ENCODE data around the gene POTEF.
"Not testable (repeated sequence)": the region's sequence is repeated elsewhere in the genome, so short reads cannot be mapped to it uniquely, and the experiment has no call there.

Gene POTEF

DNA sequence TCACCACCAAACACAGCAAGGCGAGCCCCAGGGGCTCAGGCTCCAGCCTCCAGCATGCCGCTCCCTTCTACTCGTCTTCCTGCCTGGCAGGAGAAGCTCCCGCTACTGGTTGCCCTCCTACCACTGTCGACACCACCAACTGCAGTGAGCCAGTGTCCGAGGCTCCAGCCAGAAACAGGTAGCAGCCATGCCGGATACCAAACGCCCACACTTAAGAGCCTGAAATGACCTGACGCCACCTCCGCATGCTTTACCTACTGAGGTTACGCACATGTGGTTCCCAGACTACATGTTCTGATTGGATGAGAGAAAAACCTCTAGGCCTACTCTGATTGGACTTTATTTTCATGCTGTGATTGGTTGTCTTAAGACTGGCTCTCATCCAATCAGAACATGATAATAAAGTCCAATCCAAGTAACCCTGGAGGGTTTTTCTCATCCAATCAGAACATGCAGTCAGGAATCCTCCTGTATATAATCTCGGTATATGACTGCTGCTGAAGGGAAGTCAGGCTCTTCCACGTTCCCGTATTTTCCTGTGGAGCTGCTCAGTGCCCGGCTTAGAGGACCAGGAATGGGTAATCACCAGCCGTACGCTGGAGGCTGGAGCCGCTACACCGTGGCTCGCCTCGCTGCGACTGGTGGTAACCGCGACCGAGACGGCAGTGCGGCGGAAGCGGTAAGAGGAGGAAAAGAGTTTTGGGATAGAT, at the start of gene POTEF:
Gene POTEF (minus strand): TSS at position 103 of the 710 bp plus-strand sequence. CDS start 8,707 bp downstream, outside the sequence.
- peak; percentile 52 for DNase-seq

DNA sequence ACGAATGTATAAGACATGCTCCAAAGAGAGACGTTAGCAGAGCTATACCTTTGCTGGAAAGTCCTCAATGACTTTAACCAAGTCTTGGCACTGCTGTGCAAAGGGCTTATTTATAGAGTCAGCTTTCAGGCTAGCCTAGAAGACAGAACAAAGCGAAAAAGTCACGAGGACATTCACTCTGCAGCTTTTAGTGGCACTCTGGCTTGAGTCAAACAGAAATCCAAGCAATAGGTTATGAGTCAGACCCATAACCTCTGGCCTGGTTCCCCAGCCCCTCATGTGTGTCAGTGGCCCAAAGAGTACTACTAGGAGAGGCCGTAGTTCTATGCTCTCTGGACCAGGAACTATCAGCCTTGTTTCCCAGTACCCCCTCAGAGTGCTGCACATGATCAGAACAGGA, 45.8 kb upstream of the POTEF start:
- not testable (repeated sequence) for DNase-seq

DNA sequence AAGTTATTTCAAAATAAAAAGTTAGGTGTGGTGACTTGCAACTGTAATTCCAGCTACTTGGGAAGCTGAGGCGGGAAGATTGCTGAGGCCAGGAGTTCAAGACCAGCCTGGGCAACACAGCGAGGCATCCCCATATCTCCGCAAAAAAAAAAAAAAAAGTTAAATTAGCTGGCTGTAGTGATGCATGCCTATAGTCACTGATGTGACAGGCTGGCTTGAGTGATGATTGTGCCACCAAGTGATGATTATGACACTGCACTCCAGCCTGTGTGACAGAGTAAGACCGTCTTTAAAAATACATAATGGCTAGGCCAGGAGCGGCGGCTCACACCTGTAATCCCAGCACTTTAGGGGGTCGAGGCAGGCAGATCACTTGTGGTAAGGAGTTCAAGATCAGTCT, 40.9 kb upstream of the POTEF start:
- DNase-seq, result no peak

DNA sequence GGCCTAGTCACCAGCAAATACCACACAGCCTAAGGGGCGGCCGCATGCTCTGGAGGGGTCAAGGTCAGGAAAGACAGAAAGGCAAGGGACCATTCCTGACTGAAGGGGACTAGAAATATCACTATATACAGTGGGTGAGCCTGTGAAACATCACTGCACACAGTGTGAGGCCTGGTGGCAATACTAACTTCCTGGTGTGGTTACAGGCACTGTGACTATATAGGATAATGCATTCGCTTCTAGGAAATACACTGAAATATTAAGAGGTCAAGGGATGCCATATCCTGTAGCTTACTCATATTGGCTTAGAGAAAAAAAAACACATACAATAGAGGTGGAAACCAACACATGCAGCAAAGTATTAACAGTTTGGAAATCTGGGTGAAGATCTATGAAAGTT, 40.1 kb upstream of the POTEF start:
- DNase-seq, result not testable (repeated sequence)

DNA sequence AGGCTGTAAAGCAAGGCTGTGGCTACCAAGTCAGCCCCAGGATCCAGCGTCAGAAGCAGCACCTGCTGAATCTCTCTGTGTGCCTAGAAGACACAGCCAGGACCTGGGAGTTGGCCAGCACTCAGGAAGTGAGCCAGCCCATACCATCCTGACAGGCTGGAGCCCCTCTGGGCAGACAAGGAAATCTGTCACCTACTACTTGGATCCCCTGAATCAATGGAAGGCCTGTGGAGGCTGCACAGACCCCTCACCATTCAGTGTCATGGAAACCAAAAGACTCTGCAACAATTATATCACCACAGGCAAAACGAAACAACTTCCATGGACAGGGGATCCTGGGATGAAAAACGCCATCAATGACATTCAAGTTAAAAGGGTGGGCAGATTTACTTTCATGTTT, 37.6 kb upstream of the POTEF start:
- not testable (repeated sequence) for DNase-seq

DNA sequence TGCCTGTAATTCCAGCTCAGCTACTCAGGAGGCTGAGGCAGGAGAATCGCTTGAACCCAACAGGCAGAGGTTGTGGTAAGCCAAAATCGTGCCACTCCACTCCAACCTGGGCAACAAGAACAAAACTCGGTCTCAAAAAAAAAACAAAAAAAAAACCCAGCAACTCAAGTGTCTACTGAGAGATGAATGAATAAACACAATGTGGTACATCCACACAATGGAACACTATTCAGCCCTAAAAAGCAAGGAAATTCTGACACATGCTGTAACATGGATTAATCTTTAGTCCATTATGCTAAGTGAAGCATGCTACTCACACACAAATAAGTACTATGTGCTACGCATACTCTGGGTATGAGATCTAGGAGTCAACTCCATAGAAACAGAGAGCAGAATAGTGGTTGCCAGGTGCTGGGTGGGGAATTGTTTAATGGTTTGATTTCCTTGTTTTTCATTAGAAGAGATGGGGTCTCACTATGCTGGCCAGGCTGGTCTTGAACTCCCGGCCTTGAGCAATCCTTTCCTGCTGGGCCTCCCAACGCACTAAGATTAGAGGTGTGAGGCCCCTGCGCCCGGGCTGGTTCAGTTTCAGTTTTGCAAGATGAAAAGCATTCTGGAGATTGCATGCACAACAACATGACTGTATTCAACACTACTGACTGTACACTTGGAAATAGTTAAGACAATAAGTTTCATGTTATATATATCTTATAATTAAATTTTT, 36.4 kb upstream of the POTEF start:
- DNase-seq, result no peak

DNA sequence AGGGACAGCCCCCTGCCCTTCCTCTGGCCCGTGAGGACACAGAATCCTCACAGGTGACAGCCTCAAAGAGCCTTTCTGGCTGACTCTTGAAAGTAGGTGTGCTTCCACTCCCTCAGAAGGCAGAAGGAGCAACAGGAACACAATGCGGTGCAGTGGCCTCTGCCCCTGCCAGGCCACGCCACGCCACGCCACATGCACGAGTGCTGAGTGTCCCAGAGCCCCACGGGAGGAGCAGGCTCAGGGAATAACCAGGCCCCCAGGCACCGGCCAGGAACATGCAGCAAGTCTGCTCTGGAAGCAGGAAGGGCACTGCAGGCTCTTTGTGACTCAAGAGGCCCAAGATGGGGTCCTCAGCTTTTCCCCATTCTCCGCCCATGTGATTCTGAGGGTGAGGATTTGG, 33.9 kb upstream of the POTEF start:
- DNase-seq, result no peak

DNA sequence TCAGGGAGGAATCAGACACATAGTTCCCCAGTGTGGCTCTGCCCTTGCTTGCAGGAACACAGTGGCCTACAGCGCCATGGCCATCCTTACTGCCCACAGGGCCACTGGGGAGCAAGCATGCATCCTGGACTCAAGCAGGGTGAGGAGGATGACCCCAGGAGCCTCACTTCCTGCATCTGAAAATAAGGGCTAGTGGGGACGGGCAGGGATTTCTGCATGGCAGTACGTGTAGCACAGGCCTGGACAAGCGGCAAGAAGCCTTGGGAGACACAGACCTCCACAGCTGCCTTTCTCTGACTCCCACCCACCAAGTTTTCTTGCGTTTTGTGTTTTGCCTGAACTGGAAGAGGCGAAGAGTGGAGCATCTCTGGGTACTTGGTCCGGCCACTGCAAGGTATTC, 33.5 kb upstream of the POTEF start:
- not testable (repeated sequence) for DNase-seq

DNA sequence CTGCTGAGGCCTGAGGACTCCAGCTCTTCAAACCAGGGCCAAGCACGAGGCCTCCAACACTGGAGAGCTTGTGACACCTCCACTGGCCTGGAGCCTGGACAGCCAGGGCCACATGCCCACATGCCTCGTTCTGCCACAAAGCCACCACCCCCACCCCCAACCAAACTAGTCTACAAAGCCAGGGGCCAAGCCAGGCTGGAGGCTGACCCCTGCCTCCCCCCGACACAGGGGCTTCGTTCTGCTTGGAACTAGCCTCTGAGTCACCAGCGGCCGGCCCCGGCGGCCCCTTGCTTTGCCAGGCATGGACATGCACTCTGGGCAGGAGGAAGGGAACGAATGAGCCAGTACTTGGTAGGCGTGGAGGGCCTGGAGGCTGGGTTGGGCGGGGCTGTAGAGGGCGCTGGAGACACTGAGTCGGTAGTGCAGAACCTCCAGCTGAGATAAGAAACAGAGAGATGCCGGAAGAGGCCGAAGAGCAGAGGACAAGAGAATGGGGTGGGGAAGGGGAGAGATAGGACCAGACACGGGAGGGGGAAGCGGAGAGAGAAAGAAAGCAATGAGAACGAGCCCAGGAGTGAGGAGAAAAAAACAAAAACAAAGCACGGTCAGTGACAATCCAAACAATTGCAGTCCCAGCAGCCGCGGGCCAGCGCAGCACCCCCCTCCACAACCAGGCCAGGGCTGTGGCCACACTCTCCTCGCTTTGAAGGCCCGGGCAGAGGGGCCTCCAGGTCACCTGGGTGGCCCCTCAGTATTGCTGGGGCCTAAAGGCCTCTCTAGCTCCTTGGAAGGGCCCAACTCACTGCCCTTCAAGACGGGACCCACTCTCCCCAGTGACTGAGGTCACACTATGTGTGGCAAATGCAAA, 32.0 kb upstream of the POTEF start:
- not testable (repeated sequence) for DNase-seq

DNA sequence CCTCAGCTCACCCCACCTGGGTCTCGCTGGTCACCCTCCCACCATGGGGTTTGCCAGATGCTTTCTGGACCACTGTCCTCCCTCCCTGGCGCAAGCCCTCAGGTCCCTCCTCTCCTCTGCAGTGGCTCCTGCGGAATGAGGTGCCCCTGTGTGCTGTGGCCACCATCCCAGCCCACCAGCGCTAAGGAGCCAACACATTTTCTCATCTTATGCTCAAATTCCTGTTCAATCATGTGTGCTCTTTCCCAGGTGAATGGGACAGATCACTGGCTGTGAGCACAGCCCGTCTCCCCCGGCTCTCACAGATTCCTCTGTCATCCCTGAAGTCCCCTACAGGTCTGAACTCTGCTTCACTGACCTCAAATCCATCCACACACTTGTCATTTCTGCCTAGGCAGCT, 31.1 kb upstream of the POTEF start:
- no peak for DNase-seq

DNA sequence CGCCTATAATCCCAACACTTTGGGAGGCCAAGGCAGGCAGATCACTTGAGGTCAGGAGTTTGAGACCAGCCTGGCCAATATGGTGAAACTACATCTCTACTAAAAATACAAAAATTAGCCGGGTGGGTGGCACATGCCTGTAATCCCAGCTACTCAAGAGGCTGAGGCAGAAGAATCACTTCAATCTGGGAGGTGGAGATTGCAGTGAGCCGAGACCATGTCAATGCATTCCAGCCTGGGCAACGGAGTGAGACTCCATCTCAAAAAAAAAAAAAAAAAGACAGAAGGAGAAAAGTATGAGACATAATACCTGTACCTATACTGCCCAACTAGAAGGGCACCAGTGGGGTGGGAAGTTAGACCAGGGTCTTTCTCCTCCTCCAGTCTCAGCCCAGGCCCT, 30.4 kb upstream of the POTEF start:
- not testable (repeated sequence) for DNase-seq

DNA sequence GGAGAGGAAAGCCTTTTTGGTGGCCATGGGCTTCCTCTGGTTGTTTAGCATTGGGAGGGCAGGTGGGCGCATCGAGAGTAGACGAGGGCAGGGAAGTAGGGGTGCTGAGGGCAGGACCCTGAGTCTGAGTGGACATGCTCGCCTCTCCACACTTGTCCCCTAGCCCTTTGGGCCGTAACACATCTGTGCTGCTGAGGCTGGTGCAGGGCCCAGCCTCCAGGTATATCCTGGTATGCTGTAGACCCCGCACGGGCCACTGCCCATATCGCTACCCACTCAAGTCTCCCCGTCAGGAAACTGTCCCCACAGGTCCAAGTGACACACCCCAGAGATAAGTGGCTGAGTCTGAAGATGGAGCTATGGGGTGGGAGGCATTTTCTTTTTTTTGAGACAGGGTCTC, 29.6 kb upstream of the POTEF start:
- no peak for DNase-seq

DNA sequence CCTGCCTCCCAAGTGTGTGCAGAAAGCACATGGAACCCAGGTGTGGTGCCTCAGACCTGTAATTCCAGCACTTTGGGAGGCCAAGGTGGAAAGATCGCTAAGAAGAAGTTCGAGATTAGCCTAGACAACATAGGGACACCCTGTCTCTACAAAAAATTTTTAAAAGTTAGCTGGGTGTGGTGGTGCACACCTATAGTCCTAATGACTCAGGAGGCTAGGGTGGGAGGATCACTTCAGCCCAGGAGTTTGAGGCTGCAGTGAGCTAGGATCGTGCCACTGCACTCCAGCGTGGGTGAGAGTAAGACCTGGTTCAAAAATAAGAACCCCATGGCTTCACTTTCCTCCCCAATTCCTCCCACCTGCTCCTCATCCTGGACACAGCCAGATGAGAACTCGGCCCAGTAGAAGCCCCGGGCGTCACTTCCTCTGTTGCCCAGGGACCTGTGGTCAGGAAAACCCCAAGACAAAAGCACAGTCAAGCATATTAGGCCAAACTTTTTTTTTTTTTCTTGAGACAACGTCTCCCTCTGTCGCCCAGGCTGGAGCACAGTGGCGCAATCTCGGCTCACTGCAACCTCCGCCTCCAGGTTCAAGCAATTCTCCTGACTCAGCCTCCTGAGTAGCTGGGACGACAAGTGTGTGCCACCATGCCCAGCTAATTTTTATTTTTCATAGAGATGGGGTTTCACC, 28.9 kb upstream of the POTEF start:
- not testable (repeated sequence) for DNase-seq

DNA sequence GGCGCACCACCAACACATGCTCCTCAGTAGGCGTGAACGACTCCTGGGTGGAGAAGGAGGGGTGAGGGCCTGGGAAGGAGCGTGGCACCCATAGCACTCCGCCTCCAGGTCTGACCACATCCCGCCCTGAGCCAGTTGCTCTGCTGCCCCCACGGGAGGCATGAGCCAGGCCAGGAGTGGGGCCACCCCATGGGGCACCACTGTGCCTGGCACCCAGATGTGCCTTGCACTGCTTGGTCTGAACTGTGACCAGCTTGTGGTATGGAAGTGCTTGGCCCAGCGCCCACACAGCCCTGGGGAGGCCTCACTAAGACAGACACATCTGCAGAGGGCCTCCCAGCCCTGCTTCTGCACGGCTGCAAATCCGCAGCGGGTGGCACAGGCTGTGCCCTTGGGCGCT, 28.3 kb upstream of the POTEF start:
- not testable (repeated sequence) for DNase-seq

DNA sequence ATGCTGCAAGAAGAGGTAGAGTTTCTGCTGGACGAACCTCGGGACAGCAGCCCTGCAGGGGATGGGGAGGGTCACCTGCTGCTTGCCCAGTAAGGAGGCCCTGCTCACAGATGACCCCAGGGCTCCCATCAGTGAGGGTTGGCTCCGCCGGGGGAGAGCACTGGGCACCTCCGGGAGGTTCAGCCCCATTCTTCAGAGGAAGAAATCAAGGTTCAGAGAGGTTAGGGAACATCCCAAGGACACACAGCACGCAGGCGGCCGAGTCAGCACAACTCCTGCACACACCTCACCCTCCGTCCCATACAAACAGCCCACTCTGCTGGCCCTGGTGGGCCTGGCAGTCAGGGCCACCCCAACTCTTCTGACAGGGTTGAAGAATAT, 27.6 kb upstream of the POTEF start:
- DNase-seq, result no peak

DNA sequence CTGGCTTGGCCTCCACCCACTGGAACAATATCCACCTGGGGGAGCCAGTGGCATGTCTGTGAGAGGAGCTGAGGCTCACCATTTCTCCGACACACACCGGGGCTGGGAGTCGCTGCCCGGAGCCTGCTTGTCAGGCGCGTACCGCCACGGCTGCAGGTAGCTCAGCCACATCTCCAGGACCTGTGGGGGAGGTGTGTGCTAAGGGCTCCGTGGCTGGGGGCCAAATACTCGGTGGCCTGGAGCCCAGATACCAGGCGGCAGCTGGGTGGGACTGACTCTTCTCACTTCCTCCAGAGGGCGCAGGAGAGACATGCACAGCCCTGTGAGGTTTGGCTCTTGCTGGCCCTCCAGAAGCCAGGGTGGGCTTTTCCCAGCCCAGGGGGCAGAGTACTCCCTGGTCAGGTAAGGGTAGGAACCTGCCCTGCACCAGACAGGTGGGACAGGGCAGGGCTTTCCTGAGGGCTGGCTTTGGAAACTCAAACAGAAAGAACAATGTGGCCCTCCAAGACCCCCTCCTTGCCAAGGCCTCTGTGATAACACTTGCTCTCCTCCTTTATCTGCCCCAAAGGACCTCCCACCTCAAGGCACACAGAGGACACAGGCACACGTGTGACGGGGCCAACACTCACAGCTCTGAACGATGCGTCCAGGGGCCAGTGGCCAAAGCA, 27.1 kb upstream of the POTEF start:
- DNase-seq, result peak; percentile 17

DNA sequence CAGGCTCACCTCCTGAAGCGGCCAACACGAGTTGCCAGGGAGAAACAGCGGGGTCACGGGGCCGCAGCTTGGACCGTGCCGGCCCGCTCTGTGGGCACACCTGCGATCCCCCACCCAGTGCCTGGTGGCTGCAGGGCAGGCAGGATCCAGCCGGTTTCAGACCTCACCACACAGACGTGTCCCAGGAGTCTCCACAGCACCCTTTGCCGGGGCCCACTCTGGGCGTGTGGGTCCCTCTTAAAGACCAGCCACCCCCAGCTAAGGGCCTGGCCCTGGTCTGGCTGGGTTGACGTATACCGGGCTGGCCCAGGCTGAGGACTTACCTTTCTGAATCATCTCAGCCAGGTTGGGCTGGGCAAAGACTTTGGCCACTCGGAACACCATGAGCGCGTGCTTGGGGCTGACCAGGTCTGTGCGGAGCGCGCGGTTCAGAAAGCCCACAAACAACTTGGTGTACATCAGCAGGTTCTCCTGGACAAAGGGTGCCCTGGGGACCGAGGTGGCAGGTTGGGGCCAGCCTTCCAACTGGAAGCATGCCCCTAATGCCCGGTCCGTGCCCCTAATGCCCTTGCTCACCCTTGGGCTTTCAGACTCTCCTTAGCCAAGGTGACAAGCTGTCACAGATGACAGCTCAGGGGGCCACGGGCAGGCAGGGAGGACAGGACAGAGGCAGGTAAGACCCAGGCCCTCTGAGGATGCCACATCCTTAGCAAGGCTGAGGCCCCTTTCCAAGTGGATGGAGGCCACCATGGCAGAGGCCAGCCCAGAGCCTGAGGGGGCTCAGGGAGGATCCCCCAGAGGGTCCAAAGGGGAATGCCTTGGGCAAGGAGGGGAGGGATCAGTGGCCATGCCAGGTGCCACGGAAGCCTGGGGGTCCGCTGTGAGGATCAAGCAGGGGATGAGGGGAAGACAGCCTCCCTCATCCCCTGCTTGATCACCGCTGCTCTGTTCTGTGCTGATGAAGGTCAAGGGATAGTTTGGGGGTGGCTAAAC, 26.0 kb upstream of the POTEF start:
- DNase-seq, result no peak

DNA sequence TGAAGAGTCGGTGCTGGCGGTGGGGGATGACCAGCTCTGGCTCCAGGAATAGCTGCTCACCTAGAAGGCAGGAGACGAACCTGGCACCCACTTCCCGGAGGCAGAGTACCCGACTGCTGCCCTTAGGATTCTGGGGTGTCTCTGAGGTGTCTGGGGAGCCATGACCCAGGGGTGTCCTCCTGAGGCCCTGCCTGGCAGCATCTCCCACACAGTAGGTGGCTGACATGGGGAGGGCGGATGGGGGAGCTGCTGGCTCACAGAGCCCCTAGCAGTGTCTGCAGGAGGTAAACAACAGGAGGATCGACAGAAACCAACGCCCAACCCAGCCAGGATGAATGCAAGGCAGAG, 25.4 kb upstream of the POTEF start:
- DNase-seq, result not testable (repeated sequence)

DNA sequence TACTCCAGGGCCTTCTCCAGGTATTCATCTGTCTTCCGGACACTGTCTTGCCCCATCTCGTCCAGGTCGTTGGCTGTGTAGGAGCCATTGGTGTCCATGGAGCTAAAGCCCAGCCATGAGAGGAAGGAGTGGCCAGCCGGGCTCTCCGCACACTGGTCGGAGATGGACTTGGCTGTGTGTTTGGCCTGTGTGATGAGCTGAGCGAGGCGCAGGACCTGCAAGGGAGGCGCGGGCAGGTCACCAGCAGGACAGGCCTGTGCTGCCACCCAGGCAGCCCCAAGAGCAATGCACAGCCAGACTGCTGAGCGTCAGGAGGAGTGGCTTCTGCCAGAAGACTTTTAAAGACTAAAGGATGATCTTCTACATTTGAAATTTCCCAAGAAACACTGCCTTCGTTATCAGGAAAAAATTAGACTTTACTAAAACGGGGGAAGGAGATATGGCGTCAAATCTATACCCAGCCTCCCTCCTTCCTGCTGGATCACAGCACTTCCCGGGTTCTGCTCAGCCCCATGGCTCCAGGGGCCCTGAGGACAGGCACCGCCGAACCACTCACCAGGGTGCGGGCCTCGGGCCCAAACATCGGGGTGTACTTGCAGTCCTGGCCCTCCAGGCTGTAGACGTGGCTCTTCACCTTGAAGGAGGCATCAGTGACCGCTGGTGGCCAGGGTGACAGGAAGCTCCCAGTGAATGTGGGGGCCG, 24.9 kb upstream of the POTEF start:
- not testable (repeated sequence) for DNase-seq

DNA sequence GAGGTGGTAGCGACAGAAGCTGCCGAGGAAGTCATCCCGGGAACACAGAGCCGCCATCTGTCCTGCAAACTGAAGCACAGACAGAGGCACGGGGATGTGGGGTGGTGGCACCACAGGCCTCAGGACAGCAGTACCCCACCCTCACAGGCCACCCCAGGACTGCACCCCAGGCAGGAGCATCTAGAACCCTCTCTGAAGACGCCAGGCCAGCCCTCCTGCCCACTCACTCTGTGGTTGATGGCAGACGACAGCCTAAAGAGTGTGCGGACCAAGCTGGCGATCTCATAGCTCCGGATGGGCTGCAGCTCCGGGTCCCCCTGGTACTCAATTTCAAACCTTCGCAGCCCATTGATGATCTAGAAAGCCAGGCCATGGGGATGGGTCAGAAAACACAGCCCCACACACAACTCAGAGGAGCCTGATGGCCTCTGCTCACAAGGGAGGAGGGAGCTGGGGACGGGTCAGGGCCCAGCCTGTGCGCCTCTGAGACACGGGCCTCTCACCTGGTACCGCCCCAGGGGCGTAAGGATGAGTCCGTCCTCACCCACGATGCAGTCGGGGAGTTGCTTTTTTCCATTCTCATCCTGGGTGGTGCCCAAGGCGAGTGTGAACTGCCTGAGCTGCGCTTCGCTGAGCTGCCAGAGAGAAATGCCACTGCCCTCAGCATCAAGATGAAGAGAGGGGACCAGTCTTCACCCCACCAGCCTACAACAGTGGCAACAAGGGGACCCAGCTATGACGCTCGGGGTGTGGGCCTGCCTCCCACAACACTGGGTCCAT, 24.0 kb upstream of the POTEF start:
- no peak for DNase-seq

All from NCI-H510A (cell line).